ENCODE measurements around the gene PCK2. TPM values are rescaled to one million over a fixed set of nuclear protein-coding genes. Genes with fewer than 3 reads are reported as not detected.

PCK2 gene
- total and polyA plus RNA-seq, 2 of the 8 experiments (the other 6 are each of a cell fraction or from before 2014, with no cell fraction given) = 81.9 to 115 TPM

GRCh38 chr14:24114532-24115421, 20.7 kb downstream of the PCK2 start, which contains the start of the genes DCAF11 and NRL:
Gene DCAF11, plus strand, starts transcription at chr14:24114777. Its CDS starts 818 bp downstream, at chr14:24115595.
Gene NRL, minus strand, starts transcription at chr14:24114949. Its CDS starts 32,101 bp downstream, at chr14:24082848.
- peak; percentile 96 to 99 for DNase-seq (ENCODE audit: low read depth in 1 of 2, low spot score in 2 of 2)
- Histone ChIP-seq H4K91ac (replicated peaks; ENCODE audit: insufficient read length, low read length) (peak within 1 kb of the TSS; percentile 97), H4K20me1 (replicated peaks in 1 of 2; ENCODE audit: control insufficient read depth in 1 of 2, insufficient read depth in 2 of 2, low read length in 2 of 2) (peaks cover 0 to 3% of the 10 kb centered on the region in 2 experiments), H3K27me3 (replicated peaks in 1 of 4; ENCODE audit: control insufficient read depth in 3 of 4, extremely low read depth in 1 of 4, insufficient read depth in 3 of 4, low read length in 3 of 4) (no peaks in the 10 kb centered on the region), H3K23me2 (ENCODE audit: low read depth, low read length) (peaks cover 7% of the 10 kb centered on the region), H2AK5ac (ENCODE audit: low read depth, low read length) (no peak within 1 kb of the TSS; the same call in 1 of the 2 replicates), H3K4me2 (ENCODE audit: insufficient read depth in 1 of 2, low read depth in 2 of 2, low read length in 2 of 2) (peak within 1 kb of the TSS; percentile 87 to 91), H2BK12ac (ENCODE audit: low read depth, low read length) (peak within 1 kb of the TSS; percentile 91), H3K9me3 (ENCODE audit: insufficient read depth in 2 of 2, low read depth in 1 of 2, low read length in 1 of 2) (no peaks in the 10 kb centered on the region), H2BK5ac (ENCODE audit: low read depth, low read length) (peak within 1 kb of the TSS; percentile 100), H2BK20ac (ENCODE audit: low read length) (no peak within 1 kb of the TSS; the same call in 1 of the 2 replicates), H3K4me1 (replicated peaks in 1 of 4; ENCODE audit: control insufficient read depth in 3 of 4, insufficient read depth in 4 of 4, low read length in 3 of 4) (peaks cover 0 to 4% (median 2%) of the 10 kb centered on the region in 4 experiments; a peak in 5 of 7 replicates), H4K8ac (ENCODE audit: extremely low read depth, insufficient read depth, low read length) (peak within 1 kb of the TSS; percentile 96), H2BK120ac (replicated peaks; ENCODE audit: low read depth, low read length) (no peak within 1 kb of the TSS), H3K79me2 (ENCODE audit: control insufficient read depth in 1 of 2, insufficient read depth in 2 of 2, low read length in 2 of 2) (peaks cover 0 to 10% of the 10 kb centered on the region in 2 experiments; a peak in 2 of 4 replicates), H3K79me1 (ENCODE audit: low read depth, low read length) (peaks cover 5% of the 10 kb centered on the region; the same call in 1 of the 2 replicates), H3K4ac (replicated peaks; ENCODE audit: insufficient read length, low read depth, low read length) (peak within 1 kb of the TSS; percentile 65), H3K56ac (replicated peaks; ENCODE audit: insufficient read length, low read depth, low read length) (peak within 1 kb of the TSS; percentile 70), H3K4me3 (ENCODE audit: extremely low read depth in 1 of 4, insufficient read depth in 2 of 4, low read depth in 3 of 4, low read length in 4 of 4) (peak within 1 kb of the TSS; percentile 68 to 89 (median 76)), H2BK15ac (ENCODE audit: low read length) (peak within 1 kb of the TSS; percentile 99; the same call in 1 of the 2 replicates), H3K36me3 (ENCODE audit: control insufficient read depth in 2 of 4, insufficient read depth in 4 of 4, low read length in 3 of 4) (peaks cover 9 to 24% (median 21%) of the 10 kb centered on the region in 4 experiments), H3K14ac (ENCODE audit: insufficient read length) (peak within 1 kb of the TSS; percentile 8), H2AFZ (ENCODE audit: low read length) (peak within 1 kb of the TSS; percentile 89), H3K27ac (ENCODE audit: low read depth, low read length) (peak within 1 kb of the TSS; percentile 97), H4K5ac (ENCODE audit: insufficient read length, low read depth, low read length) (peak within 1 kb of the TSS; percentile 88), H3K18ac (ENCODE audit: extremely low read depth, low read length) (peak within 1 kb of the TSS; percentile 99), H3K23ac (ENCODE audit: insufficient read length) (no peak within 1 kb of the TSS), H3K9ac (replicated peaks in 1 of 4; ENCODE audit: extremely low read depth in 1 of 4, low read depth in 3 of 4, low read length in 3 of 4) (peak within 1 kb of the TSS; percentile 76 to 97 (median 92))
- CTCF ChIA-PET (ENCODE audit: partially characterized antibody) = interaction anchor here (0.7 to 2.7 kb wide), 18 partner anchors 15 to 484 kb away, joined by 3 to 20 read pairs (median 4); partner anchors contain the start of genes EMC9, IRF9, PCK2 and PSME2
- POLR2A ChIA-PET (ENCODE audit: partially characterized antibody) = interaction anchor here (0.6 to 7.1 kb wide), 27 partner anchors 11 to 534 kb away, joined by 3 to 125 read pairs (median 5); partner anchors contain the start of genes CARMIL3, DHRS4L2, EMC9 and FITM1
- peak; percentile 75 for FAIRE-seq
- WGBS, 2 experiments (ENCODE audit: extremely low coverage in 1 of 2, insufficient coverage in 1 of 2, insufficient read length in 1 of 2, insufficient replicate concordance in 2 of 2, low coverage in 1 of 2, low lambda C conversion rate in 2 of 2, missing lambda C conversion rate in 1 of 2) = 1% methylated on average over 42 of the region's 65 CpGs; no CpG with 5 or more reads in 1 of the 2 experiments
- TF ChIP-seq CTBP2 (IDR thresholded peaks at IDR 0.05; ENCODE audit: borderline replicate concordance, insufficient read depth, insufficient read length, low read length) (no peak), TBP (IDR thresholded peaks at IDR 0.05; ENCODE audit: low read depth, low read length) (peak; percentile 66), POLR2AphosphoS5 (IDR thresholded peaks at IDR 0.05; ENCODE audit: low read depth, low read length) (peak; percentile 69), KDM1A (IDR thresholded peaks at IDR 0.05; ENCODE audit: borderline replicate concordance, low read length) (no peak), E2F6 (IDR thresholded peaks at IDR 0.05) (peak; percentile 77), TAF1 (IDR thresholded peaks at IDR 0.05; ENCODE audit: low read depth, low read length) (peak; percentile 73), SUZ12 (IDR thresholded peaks at IDR 0.05; ENCODE audit: low read length) (no peak), POU5F1 (IDR thresholded peaks at IDR 0.05; ENCODE audit: low read depth, low read length) (no peak), CHD2 (IDR thresholded peaks at IDR 0.05; ENCODE audit: low read length) (peak; percentile 91), MAX (IDR thresholded peaks at IDR 0.05) (peak; percentile 94)

Data from H1 (cell line).